Duodenal mucosa (tissue), 2 donors: Measurements from ENCODE around the gene KCTD7.
"Not testable (repeated sequence)": the region's sequence is repeated elsewhere in the genome, so short reads cannot be mapped to it uniquely, and the experiment has no call there.

Experiments
- H3K27ac ChIP-seq: one replicate; pipeline ENCODE4 v1.7.0; 2013; ENCODE audit warnings: low read depth, low read length
- H3K27me3 ChIP-seq, 2 donors: one replicate each; pipeline ENCODE4 v1.7.0; 2013; ENCODE audit warnings: low read length in 2 of 2, control low read depth in 1 of 2; ENCODE audit not compliant: insufficient read depth in 2 of 2, control insufficient read depth in 1 of 2
- H3K36me3 ChIP-seq, 2 donors: one replicate each; pipeline ENCODE4 v1.7.0; 2013; ENCODE audit warnings: low read length in 2 of 2, control low read depth in 1 of 2; ENCODE audit not compliant: insufficient read depth in 2 of 2, control insufficient read depth in 1 of 2
- H3K4me1 ChIP-seq, 2 donors: one replicate each; pipeline ENCODE4 v1.7.0; 2013; ENCODE audit warnings: low read length in 2 of 2, control low read depth in 1 of 2; ENCODE audit not compliant: insufficient read depth in 2 of 2, control insufficient read depth in 1 of 2
- H3K4me3 ChIP-seq, 2 donors: one replicate each; pipeline ENCODE4 v1.7.0; 2013; ENCODE audit warnings: low read length in 2 of 2, low read depth in 1 of 2
- H3K9ac ChIP-seq, 2 donors: one replicate each; pipeline ENCODE4 v1.7.0; 2013; ENCODE audit warnings: low read length in 2 of 2, low read depth in 1 of 2
- H3K9me3 ChIP-seq, 2 donors: one replicate each; pipeline ENCODE4 v1.7.0; 2013; ENCODE audit warnings: low read length in 2 of 2, control low read depth in 1 of 2; ENCODE audit not compliant: control insufficient read depth in 1 of 2

The KCTD7 gene

DNA sequence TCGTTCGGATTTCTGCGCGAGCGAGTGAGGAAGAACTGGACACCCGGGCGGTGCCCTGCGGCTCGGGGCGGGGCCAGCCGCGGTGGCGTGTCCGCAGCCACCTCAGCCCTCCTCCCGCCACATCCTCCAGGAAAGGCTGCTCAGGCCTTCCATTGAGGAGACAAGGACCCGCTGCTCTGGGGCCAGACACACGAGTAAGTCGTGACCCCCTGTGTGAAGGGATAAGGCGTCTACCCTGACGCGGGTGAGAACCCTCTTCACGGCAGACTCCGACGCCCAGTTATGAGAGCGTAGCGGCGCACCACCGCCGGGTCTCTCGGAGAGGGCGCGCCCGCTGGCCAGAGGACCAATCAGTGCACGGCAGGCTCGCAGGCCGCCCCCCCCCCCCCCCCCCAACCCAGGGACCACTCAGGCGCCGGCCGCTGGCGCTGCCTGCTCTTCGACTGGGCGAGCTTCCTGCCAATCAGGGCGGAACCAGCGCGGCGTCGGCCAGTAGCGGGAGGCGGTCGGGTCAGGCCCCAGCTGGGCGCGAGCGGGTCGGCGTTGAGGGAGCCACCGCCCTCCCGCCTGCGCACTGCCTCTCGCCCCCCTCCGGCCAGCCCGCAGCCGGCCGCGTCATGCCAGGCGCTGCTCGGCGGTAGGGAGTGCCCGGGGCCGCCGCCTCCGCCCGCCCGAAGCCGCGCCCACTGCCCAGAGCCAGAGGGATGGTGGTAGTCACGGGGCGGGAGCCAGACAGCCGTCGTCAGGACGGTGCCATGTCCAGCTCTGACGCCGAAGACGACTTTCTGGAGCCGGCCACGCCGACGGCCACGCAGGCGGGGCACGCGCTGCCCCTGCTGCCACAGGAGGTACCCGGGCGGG lies at the start of gene KCTD7:
TSS of gene KCTD7 (plus strand) at position 521 of the 861 bp plus-strand sequence. CDS start at position 705, 184 bp downstream.
- Histone ChIP-seq H3K36me3 (no peaks in the 10 kb centered on the region), H3K9me3 (no peaks in the 10 kb centered on the region), H3K9ac (peak within 1 kb of the TSS; percentile 81 to 94), H3K27ac (peak within 1 kb of the TSS; percentile 96), H3K4me1 (peaks cover 13 to 15% of the 10 kb centered on the region in 2 donors), H3K4me3 (peak within 1 kb of the TSS; percentile 80 to 92), H3K27me3 (no peaks in the 10 kb centered on the region)

- not testable (repeated sequence) for H3K4me3 ChIP-seq, H3K27ac ChIP-seq, H3K9ac ChIP-seq, H3K27me3 ChIP-seq, H3K9me3 ChIP-seq, H3K4me1 ChIP-seq
- peaks cover 0 to 14% of the 10 kb centered on the region in 2 donors for H3K36me3 ChIP-seq
These were observed 48.3 kb upstream of the KCTD7 start for GRCh38 chr7:66580380-66580779.

- H3K9ac ChIP-seq, H3K4me3 ChIP-seq, H3K27me3 ChIP-seq, H3K9me3 ChIP-seq, H3K4me1 ChIP-seq, H3K36me3 ChIP-seq, H3K27ac ChIP-seq: not testable (repeated sequence)
These were observed 45.7 kb upstream of the KCTD7 start for GRCh38 chr7:66582816-66583489.

DNA sequence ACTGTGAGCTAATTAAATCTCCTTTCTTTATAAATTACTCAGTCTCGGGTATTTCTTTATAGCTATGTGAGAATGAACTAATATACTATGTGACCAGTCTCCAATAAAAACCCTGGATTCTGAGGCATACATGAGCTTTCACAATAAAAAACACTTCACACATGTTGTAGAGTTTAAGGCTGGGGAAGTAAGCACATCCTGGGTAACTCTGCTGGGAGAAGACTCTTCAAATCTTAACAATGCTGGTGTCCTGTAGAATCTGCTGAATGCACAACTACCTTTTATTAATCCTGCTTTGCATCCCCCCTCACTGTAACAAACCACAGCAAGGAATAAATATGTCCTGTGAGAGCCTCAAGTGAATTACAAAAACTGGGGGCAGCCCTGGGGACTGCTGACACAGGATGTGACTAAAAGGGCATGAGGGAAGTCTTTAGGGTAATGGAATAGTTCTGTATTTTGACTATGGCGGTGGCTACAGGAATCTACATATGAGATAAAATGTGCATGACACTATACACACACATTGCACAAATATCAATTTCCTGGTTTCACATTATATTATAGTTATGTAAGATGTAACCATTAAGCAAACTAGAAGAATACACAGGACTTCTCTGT lies 45.1 kb upstream of the KCTD7 start:
- H3K9me3 ChIP-seq: no peaks in the 10 kb centered on the region
- no peak overlapping the region for H3K4me3 ChIP-seq
- no peak overlapping the region for H3K27ac ChIP-seq
- H3K36me3 ChIP-seq: peaks cover 0 to 5% of the 10 kb centered on the region in 2 donors
- H3K4me1 ChIP-seq: peaks cover 0 to 5% of the 10 kb centered on the region in 2 donors
- H3K27me3 ChIP-seq: no peaks in the 10 kb centered on the region
- H3K9ac ChIP-seq: no peak overlapping the region

GRCh38 chr7:66586181-66586580 lies 42.5 kb upstream of the KCTD7 start:
- H3K4me1 ChIP-seq: peaks cover 7 to 17% of the 10 kb centered on the region in 2 donors
- no peak overlapping the region for H3K27ac ChIP-seq
- no peaks in the 10 kb centered on the region for H3K9me3 ChIP-seq
- H3K36me3 ChIP-seq: peaks cover 0 to 5% of the 10 kb centered on the region in 2 donors
- H3K4me3 ChIP-seq: no peak overlapping the region
- H3K27me3 ChIP-seq: no peaks in the 10 kb centered on the region
- no peak overlapping the region for H3K9ac ChIP-seq

- not testable (repeated sequence) for H3K36me3 ChIP-seq, H3K9ac ChIP-seq, H3K27ac ChIP-seq, H3K27me3 ChIP-seq, H3K9me3 ChIP-seq, H3K4me3 ChIP-seq
- H3K4me1 ChIP-seq: peaks cover 9 to 26% of the 10 kb centered on the region in 2 donors
These were observed 40.5 kb upstream of the KCTD7 start for GRCh38 chr7:66588226-66588625.

- H3K9ac ChIP-seq, H3K9me3 ChIP-seq, H3K27me3 ChIP-seq, H3K27ac ChIP-seq, H3K36me3 ChIP-seq, H3K4me3 ChIP-seq: not testable (repeated sequence)
- peaks cover 9 to 26% of the 10 kb centered on the region in 2 donors for H3K4me1 ChIP-seq
These were observed 39.7 kb upstream of the KCTD7 start for GRCh38 chr7:66588856-66589570.

- Histone ChIP-seq H3K4me3 (peak overlapping the region in 1 of 2 donors; percentile 94), H3K4me1 (peaks cover 9 to 21% of the 10 kb centered on the region in 2 donors), H3K9ac (peak overlapping the region in 1 of 2 donors; percentile 90)
- H3K27me3 ChIP-seq, H3K36me3 ChIP-seq, H3K27ac ChIP-seq, H3K9me3 ChIP-seq: not testable (repeated sequence)
These were observed 38.2 kb upstream of the KCTD7 start for GRCh38 chr7:66590302-66591057.

DNA sequence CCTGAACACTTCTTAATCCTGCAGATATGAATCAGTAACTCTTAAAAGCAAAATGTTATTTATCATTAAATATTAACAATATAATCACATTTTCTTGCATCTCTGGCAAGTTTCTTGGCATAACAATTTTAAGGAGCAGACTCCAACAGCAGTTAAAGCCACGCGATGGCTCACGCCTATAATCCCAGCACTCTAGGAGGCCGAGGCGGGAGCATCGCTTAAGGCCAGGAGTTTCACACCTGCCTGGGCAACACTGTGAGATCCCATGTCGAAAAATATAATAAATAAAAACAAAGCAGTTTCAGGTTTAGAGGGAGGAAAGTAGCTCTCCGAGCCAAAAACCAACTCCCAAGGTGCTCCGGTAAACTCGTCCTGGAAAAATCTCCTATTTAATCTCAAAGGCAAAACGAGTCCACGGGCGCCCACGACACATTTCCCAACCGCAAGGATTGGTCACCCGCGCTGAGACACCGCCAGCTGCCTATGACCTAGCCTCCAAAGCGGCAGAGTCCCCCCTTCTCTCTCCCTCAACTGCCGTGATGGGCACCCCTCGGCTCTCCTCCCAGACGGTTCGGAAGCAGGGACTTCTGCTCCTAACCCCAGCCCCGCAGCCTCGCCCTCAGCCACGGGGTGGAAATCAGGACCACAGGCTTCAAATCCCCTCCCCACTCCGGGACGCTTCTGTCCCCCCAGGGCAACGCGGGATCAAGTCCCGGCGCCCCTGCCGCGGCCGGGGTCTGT lies 37.5 kb upstream of the KCTD7 start:
- not testable (repeated sequence) for H3K9me3 ChIP-seq, H3K36me3 ChIP-seq, H3K27me3 ChIP-seq
- Histone ChIP-seq H3K9ac (peak overlapping the region; percentile 79 to 90), H3K4me3 (peak overlapping the region; percentile 72 to 94), H3K4me1 (peaks cover 9 to 21% of the 10 kb centered on the region in 2 donors), H3K27ac (peak overlapping the region; percentile 95)
